SK-N-SH treated with all-trans-retinoic acid at 6 μM for 48 hours (cell line): Measurements from ENCODE around the gene PHC1.

ENCODE experiments used
- ATAC-seq: fragments of 200-7000 bp; cut with Tn5 transposase; 3 replicates; pipeline ENCODE4 v1.9.1; 2020; ENCODE audit warnings: mild to moderate bottlenecking, moderate library complexity
- ARNTL ChIP-seq: fragments of 450-650 bp; formaldehyde crosslinking; IDR thresholded peaks from 2 replicates; pipeline ENCODE4 v1.5.0; 2020; ENCODE audit warnings: low read depth, mild to moderate bottlenecking, moderate library complexity, borderline replicate concordance
- BACH2 ChIP-seq: fragments of 250-450 bp; sonication (Bioruptor Pico); IDR thresholded peaks from 2 replicates; pipeline ENCODE4 v1.9.0; 2021; ENCODE audit warnings: mild to moderate bottlenecking, borderline replicate concordance
- CSDC2 ChIP-seq: fragments of 250-450 bp; sonication (Bioruptor Pico); IDR thresholded peaks from 2 replicates; pipeline ENCODE4 v1.5.0; 2020; ENCODE audit warnings: mild to moderate bottlenecking, moderate library complexity
- CSRNP3 ChIP-seq: fragments of 250-450 bp; sonication (Bioruptor Pico); IDR thresholded peaks from 2 replicates; pipeline ENCODE4 v1.5.1; 2021; ENCODE audit warnings: mild to moderate bottlenecking, moderate library complexity
- ESRRG ChIP-seq: fragments of 250-450 bp; sonication (Bioruptor Pico); IDR thresholded peaks from 2 replicates; pipeline ENCODE4 v1.6.1; 2021; ENCODE audit warnings: mild to moderate bottlenecking
- GLIS3 ChIP-seq: fragments of 250-450 bp; sonication (Bioruptor Pico); IDR thresholded peaks from 2 replicates; pipeline ENCODE4 v1.5.0; 2020; ENCODE audit warnings: mild to moderate bottlenecking, moderate library complexity
- ISL1 ChIP-seq: fragments of 250-450 bp; sonication (Bioruptor Pico); IDR thresholded peaks from 2 replicates; pipeline ENCODE4 v2.1.2; 2022; ENCODE audit warnings: mild to moderate bottlenecking, moderate library complexity
- OSR1 ChIP-seq: fragments of 250-450 bp; sonication (Bioruptor Pico); IDR thresholded peaks from 2 replicates; pipeline ENCODE4 v1.8.0; 2022; ENCODE audit warnings: moderate library complexity, mild to moderate bottlenecking, inconsistent platforms
- POU6F1 ChIP-seq: fragments of 250-450 bp; sonication (Bioruptor Pico); IDR thresholded peaks from 2 replicates; pipeline ENCODE4 v1.8.0; 2021; ENCODE audit warnings: low read depth, mild to moderate bottlenecking, moderate library complexity, borderline replicate concordance
- RARB ChIP-seq: fragments of 250-450 bp; sonication (Bioruptor Pico); IDR thresholded peaks from 2 replicates; pipeline ENCODE4 v1.8.0; 2021; ENCODE audit warnings: mild to moderate bottlenecking, moderate library complexity
- TCF4 ChIP-seq: fragments of 250-450 bp; sonication (Bioruptor Pico); IDR thresholded peaks from 2 replicates; pipeline ENCODE4 v1.8.0; 2021; ENCODE audit warnings: mild to moderate bottlenecking, moderate library complexity, borderline replicate concordance
- TOX ChIP-seq: fragments of 250-450 bp; sonication (Bioruptor Pico); IDR thresholded peaks from 2 replicates; pipeline ENCODE4 v1.8.0; 2021; ENCODE audit warnings: mild to moderate bottlenecking, moderate library complexity, borderline replicate concordance
- TSHZ2 ChIP-seq: fragments of 250-450 bp; sonication (Bioruptor Pico); IDR thresholded peaks from 2 replicates; pipeline ENCODE4 v1.5.0; 2020; ENCODE audit warnings: mild to moderate bottlenecking, moderate library complexity
- ZC3H10 ChIP-seq: fragments of 250-450 bp; sonication (Bioruptor Pico); IDR thresholded peaks from 2 replicates; pipeline ENCODE4 v1.5.1; 2021; ENCODE audit warnings: mild to moderate bottlenecking, moderate library complexity
- ZFP30 ChIP-seq: fragments of 450-650 bp; formaldehyde crosslinking; IDR thresholded peaks from 2 replicates; pipeline ENCODE4 v1.5.0; 2022; ENCODE audit warnings: mild to moderate bottlenecking, moderate library complexity
- ZNF565 ChIP-seq: fragments of 450-650 bp; formaldehyde crosslinking; conservative IDR thresholded peaks from 2 replicates; pipeline ENCODE4 v1.5.0; 2020; ENCODE audit warnings: low read depth, mild to moderate bottlenecking, moderate library complexity
- ZNF8 ChIP-seq: fragments of 450-650 bp; formaldehyde crosslinking; IDR thresholded peaks from 2 replicates; pipeline ENCODE4 v1.5.0; 2020; ENCODE audit warnings: mild to moderate bottlenecking, moderate library complexity
- TF ChIP-seq, protein P1 (sequence below): fragments of 250-450 bp; sonication (Bioruptor Pico); IDR thresholded peaks from 2 replicates; pipeline ENCODE4 v1.5.1; 2020; ENCODE audit warnings: low read depth, mild to moderate bottlenecking, moderate library complexity
- TF ChIP-seq, protein P2 (sequence below): fragments of 250-450 bp; sonication (Bioruptor Pico); IDR thresholded peaks from 2 replicates; pipeline ENCODE4 v1.8.0; 2020; ENCODE audit warnings: mild to moderate bottlenecking, moderate library complexity, borderline replicate concordance

Gene PHC1

GRCh38 chr12:8867786-8868185 lies 46.5 kb upstream of the PHC1 start (continued):
- TF ChIP-seq POU6F1 (CRISPR knock-in tag): no peak

DNA sequence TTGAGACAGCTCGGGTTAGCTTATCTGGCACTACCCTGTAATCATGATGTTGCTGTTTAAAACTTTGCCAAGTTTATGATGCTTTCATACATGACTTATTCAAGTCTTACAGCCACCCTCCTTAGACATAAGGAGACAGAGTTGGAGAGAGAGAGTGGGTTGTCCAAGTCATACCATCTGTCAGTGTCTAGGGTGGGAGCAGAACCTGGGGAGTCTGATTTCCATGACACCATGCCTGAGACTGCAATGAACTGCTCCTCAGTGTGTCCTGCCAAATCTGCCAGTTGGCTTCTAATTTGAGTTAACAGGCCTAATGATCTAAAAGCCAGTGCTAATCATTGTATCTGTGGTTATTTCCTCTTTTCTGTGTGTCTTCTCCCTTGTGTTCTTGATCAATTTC lies 43.7 kb upstream of the PHC1 start:
- no peak for ATAC-seq
- TF ChIP-seq, protein P1, sequence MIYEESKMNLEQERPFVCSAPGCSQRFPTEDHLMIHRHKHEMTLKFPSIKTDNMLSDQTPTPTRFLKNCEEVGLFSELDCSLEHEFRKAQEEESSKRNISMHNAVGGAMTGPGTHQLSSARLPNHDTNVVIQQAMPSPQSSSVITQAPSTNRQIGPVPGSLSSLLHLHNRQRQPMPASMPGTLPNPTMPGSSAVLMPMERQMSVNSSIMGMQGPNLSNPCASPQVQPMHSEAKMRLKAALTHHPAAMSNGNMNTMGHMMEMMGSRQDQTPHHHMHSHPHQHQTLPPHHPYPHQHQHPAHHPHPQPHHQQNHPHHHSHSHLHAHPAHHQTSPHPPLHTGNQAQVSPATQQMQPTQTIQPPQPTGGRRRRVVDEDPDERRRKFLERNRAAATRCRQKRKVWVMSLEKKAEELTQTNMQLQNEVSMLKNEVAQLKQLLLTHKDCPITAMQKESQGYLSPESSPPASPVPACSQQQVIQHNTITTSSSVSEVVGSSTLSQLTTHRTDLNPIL (CRISPR knock-in tag): no peak
- TF ChIP-seq POU6F1 (CRISPR knock-in tag): no peak
- TF ChIP-seq CSRNP3: no peak
- TF ChIP-seq ZFP30 (CRISPR knock-in tag): no peak
- TF ChIP-seq TSHZ2: no peak
- TF ChIP-seq ZNF8 (CRISPR knock-in tag): no peak
- TF ChIP-seq ISL1 (CRISPR knock-in tag): no peak
- no peak for TF ChIP-seq RARB (CRISPR knock-in tag)
- no peak for TF ChIP-seq BACH2 (CRISPR knock-in tag)
- no peak for TF ChIP-seq ESRRG
- TF ChIP-seq TOX (CRISPR knock-in tag): no peak
- no peak for TF ChIP-seq TCF4 (CRISPR knock-in tag)
- TF ChIP-seq CSDC2: no peak
- TF ChIP-seq ARNTL (CRISPR knock-in tag): no peak
- TF ChIP-seq ZC3H10: no peak
- no peak for TF ChIP-seq ZNF565 (CRISPR knock-in tag)
- TF ChIP-seq OSR1 (CRISPR knock-in tag): no peak
- TF ChIP-seq GLIS3 (CRISPR knock-in tag): no peak

GRCh38 chr12:8871068-8871467 lies 43.2 kb upstream of the PHC1 start:
- TF ChIP-seq ZNF8 (CRISPR knock-in tag): no peak
- TF ChIP-seq ISL1 (CRISPR knock-in tag): no peak
- no peak for TF ChIP-seq ZC3H10
- TF ChIP-seq POU6F1 (CRISPR knock-in tag): no peak
- no peak for TF ChIP-seq BACH2 (CRISPR knock-in tag)
- TF ChIP-seq, protein P2, sequence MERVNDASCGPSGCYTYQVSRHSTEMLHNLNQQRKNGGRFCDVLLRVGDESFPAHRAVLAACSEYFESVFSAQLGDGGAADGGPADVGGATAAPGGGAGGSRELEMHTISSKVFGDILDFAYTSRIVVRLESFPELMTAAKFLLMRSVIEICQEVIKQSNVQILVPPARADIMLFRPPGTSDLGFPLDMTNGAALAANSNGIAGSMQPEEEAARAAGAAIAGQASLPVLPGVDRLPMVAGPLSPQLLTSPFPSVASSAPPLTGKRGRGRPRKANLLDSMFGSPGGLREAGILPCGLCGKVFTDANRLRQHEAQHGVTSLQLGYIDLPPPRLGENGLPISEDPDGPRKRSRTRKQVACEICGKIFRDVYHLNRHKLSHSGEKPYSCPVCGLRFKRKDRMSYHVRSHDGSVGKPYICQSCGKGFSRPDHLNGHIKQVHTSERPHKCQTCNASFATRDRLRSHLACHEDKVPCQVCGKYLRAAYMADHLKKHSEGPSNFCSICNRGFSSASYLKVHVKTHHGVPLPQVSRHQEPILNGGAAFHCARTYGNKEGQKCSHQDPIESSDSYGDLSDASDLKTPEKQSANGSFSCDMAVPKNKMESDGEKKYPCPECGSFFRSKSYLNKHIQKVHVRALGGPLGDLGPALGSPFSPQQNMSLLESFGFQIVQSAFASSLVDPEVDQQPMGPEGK (CRISPR knock-in tag): no peak
- ATAC-seq: no peak
